OCI-LY3 (cell line): ENCODE results near the gene ACP7.

Experiments used
- H2AFZ ChIP-seq: fragments of 200-600, 300-600 bp; shearing (Covaris generic); 2 replicates; pipeline ENCODE4 v1.6.0; 2014; ENCODE audit warnings: antibody characterized with exemption, low read depth, low read length
- H3K27ac ChIP-seq: fragments of 200-600, 300-600 bp; sonication (generic); 2 replicates; pipeline ENCODE4 v1.5.1; 2014; ENCODE audit warnings: mild to moderate bottlenecking, low read length, moderate library complexity, mixed read lengths
- H3K27me3 ChIP-seq: fragments of 200-600, 300-600 bp; sonication (generic); 2 replicates; pipeline ENCODE4 v1.6.1; 2014; ENCODE audit warnings: low read depth, low read length, mixed read lengths
- H3K36me3 ChIP-seq: fragments of 200-600, 300-600 bp; sonication (generic); replicated peaks from 2 replicates; pipeline ENCODE3; 2014; ENCODE audit warnings: low read depth, low read length, mixed read lengths
- H3K4me1 ChIP-seq: fragments of 300-600, 200-600 bp; sonication (generic); 2 replicates; pipeline ENCODE4 v1.6.1; 2014; ENCODE audit warnings: low read length, mixed read lengths
- H3K4me2 ChIP-seq: fragments of 200-600, 300-600 bp; sonication (generic); 2 replicates; pipeline ENCODE4 v1.6.1; 2014; ENCODE audit warnings: low read length, mixed read lengths
- H3K4me3 ChIP-seq: fragments of 300-600, 200-600 bp; sonication (generic); 2 replicates; pipeline ENCODE4 v1.5.1; 2014; ENCODE audit warnings: antibody characterized with exemption, mild to moderate bottlenecking, low read length, moderate library complexity
- H3K79me2 ChIP-seq: fragments of 300-600, 200-600 bp; shearing (Covaris generic); 2 replicates; pipeline ENCODE4 v1.6.1; 2014; ENCODE audit warnings: mild to moderate bottlenecking, low read length, mixed read lengths
- H3K9ac ChIP-seq: fragments of 300-600, 200-600 bp; shearing (Covaris generic); 2 replicates; pipeline ENCODE4 v1.6.0; 2014; ENCODE audit warnings: mild to moderate bottlenecking, low read length, moderate library complexity
- H3K9me3 ChIP-seq: fragments of 200-600, 300-600 bp; shearing (Covaris generic); 2 replicates; pipeline ENCODE4 v1.6.1; 2014; ENCODE audit warnings: low read length, mixed read lengths; ENCODE audit not compliant: insufficient read depth
- H4K20me1 ChIP-seq: fragments of 200-600, 300-600 bp; sonication (generic); 2 replicates; pipeline ENCODE4 v1.6.1; 2016; ENCODE audit warnings: low read length, mixed read lengths; ENCODE audit not compliant: insufficient read depth
- CTCF ChIP-seq: fragments of 200-600, 300-600 bp; sonication (generic); IDR thresholded peaks from 2 replicates; pipeline ENCODE4 v1.5.1; 2014; ENCODE audit warnings: antibody characterized with exemption, low read length, low read depth
- EZH2phosphoT487 ChIP-seq: fragments of 200-600 bp; shearing (Covaris generic); IDR thresholded peaks from 2 replicates; pipeline ENCODE4 v1.6.1; 2018; ENCODE audit warnings: antibody characterized with exemption, mixed run types, low read depth

The ACP7 gene, protein sequence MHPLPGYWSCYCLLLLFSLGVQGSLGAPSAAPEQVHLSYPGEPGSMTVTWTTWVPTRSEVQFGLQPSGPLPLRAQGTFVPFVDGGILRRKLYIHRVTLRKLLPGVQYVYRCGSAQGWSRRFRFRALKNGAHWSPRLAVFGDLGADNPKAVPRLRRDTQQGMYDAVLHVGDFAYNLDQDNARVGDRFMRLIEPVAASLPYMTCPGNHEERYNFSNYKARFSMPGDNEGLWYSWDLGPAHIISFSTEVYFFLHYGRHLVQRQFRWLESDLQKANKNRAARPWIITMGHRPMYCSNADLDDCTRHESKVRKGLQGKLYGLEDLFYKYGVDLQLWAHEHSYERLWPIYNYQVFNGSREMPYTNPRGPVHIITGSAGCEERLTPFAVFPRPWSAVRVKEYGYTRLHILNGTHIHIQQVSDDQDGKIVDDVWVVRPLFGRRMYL

GRCh38 chr19:39083983-39084731, at the start of gene ACP7:
ACP7 (plus strand) TSS chr19:39084368; CDS start chr19:39085270, 902 bp downstream.
- Histone ChIP-seq H3K27ac (no peak within 1 kb of the TSS), H3K36me3 (no peaks in the 10 kb centered on the region), H3K27me3 (peaks cover 14% of the 10 kb centered on the region; the same call in 1 of the 2 replicates), H3K9ac (no peak within 1 kb of the TSS), H3K4me2 (no peak within 1 kb of the TSS; the same call in 1 of the 2 replicates), H2AFZ (no peak within 1 kb of the TSS), H3K79me2 (no peaks in the 10 kb centered on the region), H4K20me1 (no peaks in the 10 kb centered on the region), H3K9me3 (no peaks in the 10 kb centered on the region), H3K4me3 (no peak within 1 kb of the TSS), H3K4me1 (no peaks in the 10 kb centered on the region)
- TF ChIP-seq CTCF (no peak), EZH2phosphoT487 (no peak)

DNA sequence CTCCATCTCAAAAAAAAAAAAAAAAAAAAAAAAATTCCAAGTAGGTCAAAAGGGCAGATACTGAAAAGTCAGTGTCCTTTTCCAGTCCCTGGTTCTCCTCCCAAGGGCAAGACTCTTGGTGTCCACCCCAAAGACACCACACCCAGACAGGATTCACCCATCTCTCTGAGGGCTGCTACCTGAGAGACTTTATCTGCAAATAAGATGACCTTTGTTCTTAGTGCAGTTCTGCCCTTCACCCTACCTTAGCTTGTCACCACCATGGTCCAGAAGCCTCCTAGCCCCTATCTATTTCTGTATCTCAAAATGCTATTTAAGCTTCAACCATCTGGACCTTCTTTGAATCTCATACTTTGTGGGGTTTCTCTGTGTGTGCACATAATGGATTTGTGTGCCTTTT, 47.6 kb upstream of the ACP7 start:
- Histone ChIP-seq H3K4me1 (peaks cover 12% of the 10 kb centered on the region), H4K20me1 (no peaks in the 10 kb centered on the region), H3K27ac (no peak overlapping the region), H3K4me3 (no peak overlapping the region), H3K36me3 (no peaks in the 10 kb centered on the region), H2AFZ (no peak overlapping the region), H3K79me2 (no peaks in the 10 kb centered on the region), H3K9me3 (0 out of 2 replicates have a peak, but pooled peaks cover 3% of the 10 kb centered on the region), H3K9ac (no peak overlapping the region), H3K27me3 (no peaks in the 10 kb centered on the region), H3K4me2 (no peak overlapping the region)
- TF ChIP-seq EZH2phosphoT487 (no peak), CTCF (no peak)

DNA sequence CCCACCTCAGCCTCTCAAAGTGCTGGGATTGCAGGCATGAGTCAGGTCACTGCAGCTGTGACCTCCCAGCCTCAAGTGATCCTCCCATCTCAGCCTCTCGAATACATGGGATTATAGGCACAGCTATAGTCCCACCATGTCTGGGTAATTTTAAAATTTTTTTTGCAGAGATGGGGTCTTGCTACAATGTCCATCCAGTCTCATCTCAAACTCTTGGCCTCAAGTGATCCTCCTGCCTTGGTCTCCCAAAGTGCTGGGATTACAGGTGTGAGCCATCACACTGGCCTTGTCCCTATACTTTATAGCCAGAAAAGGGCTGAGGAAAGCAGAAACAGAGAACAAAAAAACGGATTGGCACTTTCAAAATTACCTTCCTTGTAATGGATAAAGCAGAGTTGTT, 47.0 kb upstream of the ACP7 start:
- no peak overlapping the region for H3K4me2 ChIP-seq

More for the DNA sequence above, 47.0 kb upstream of the ACP7 start:
- Histone ChIP-seq H3K79me2 (no peaks in the 10 kb centered on the region), H4K20me1 (no peaks in the 10 kb centered on the region), H3K4me1 (peaks cover 12% of the 10 kb centered on the region), H3K4me3 (no peak overlapping the region), H3K9ac (no peak overlapping the region), H3K27ac (no peak overlapping the region), H3K27me3 (no peaks in the 10 kb centered on the region), H3K36me3 (no peaks in the 10 kb centered on the region), H2AFZ (no peak overlapping the region), H3K9me3 (0 out of 2 replicates have a peak, but pooled peaks cover 3% of the 10 kb centered on the region)
- TF ChIP-seq CTCF, result no peak
- TF ChIP-seq EZH2phosphoT487, result no peak
